ENCODE data around the gene FXYD2.

The FXYD2 gene

DNA sequence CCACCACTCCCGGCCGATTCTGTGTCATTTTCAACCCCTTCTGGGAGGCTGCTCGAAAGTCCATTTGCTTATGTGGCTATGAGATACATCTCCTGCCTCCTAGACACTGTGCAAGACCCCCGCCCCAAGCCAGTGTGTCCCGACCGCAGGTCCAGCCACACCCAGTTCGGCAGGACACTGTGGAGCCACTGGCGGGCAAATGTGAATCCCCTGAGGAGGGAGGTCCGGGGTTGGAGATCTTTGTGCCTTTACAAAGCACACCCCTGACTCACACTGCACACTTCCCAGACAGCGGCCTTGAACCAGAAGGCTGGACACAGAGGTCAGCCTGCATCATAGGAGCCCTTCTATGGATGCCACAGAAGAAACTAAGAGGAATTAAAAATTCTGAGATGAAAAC, 34.5 kb upstream of the FXYD2 start:
- DNase-seq (ENCODE audit: low read depth in 2 of 2, low spot score in 1 of 2), result no peak

DNA sequence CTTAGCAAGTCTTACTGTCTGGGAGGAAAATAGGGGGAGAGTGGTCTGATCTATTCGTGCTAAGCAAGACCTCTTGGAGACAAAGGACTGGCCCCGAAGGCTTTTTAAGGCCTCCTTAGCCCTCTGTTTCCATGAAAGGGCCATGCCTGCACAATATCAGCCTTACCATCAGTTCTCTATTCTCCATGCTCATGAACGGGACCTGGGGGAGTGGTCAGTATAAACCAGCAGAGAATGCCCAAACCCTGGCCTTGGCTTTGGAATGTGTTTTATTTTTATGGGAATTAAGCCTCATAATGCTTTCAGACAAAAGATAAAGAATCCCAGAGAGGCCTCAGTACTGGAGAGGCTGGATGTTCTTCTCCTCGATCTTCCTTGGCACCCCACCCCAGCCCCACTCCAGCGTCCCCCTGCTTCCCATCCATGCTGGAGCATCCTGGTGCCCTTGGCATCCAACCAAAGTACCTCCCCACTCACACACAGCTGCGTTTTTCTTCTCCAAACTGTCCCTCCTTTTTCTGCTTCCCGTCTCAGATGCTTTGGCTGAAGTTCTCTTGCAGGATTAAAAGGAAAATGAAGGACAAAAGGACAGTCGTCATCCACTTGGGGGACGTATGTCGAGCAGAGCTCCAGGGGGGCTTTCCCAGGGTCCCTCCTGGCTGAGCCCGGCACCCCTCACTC, 33.3 kb upstream of the FXYD2 start:
- DNase-seq (ENCODE audit: low read depth in 2 of 2, low spot score in 1 of 2), result no peak

DNA sequence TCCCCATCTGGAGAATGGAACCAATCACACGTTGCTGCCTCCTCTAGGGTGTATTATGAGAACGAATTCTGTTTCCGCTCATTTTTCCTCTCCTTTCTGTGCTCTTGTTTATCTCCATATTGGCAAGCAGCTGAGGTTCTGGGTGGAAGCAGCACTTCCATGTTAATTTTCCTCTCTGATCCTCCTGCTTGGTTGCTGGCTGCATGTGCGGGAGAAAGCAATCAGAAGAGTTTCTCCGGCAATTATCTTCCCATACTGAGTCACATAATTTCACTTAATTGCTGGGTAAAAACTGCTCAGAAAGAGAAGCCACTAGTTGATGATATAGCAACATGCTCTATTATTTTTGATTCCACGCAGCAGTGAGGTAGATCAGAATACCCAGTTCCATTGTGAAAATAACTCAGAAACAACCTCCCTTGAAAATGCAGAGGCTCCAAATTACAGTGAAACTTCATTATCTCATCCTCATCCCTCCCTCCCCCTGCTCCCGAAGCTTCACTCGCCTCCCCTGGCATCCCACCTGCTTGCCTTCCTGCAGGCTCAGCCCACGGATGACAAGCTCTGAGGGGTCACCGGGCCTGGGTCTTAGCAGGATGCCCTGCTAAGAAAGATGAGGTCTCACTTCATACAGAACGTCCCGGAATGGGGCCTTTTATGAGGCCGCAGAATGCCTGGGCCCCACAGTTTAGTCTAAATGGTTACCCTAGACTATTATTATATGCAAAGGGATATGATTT, 31.5 kb upstream of the FXYD2 start:
- no peak for DNase-seq (ENCODE audit: low read depth in 2 of 2, low spot score in 1 of 2)

DNA sequence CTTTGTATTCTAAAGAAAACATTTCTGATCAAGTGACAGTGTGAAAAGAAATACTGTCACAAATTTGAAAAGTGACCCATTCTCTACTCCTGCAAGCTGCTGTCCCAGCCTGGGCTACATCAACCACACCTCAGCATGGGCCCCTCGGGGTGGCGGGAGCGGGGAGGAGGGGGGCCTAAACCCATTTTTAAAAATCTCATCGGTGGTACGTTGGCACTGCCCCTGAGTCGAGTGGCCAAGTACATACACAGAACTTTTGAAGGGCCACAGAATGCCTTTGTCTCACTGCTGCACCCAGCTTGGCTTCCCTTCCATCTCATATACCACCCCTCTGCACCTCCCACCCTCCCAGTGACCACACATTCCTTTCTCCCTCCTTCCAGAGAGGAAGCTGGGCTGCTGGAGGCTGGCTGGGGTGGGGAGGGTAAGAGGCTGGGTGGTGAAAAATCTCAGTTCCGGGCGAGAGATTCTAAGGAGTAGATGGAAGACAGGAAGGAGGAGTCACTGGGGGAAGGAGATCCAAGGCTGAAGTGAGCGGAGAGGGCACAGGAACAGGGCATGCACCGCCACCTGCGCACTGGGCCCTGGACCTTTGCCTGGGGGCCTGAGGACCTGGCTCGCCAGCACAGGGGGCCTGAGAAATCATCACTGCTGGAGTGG, 30.8 kb upstream of the FXYD2 start:
- no peak for DNase-seq (ENCODE audit: low read depth in 2 of 2, low spot score in 1 of 2)

DNA sequence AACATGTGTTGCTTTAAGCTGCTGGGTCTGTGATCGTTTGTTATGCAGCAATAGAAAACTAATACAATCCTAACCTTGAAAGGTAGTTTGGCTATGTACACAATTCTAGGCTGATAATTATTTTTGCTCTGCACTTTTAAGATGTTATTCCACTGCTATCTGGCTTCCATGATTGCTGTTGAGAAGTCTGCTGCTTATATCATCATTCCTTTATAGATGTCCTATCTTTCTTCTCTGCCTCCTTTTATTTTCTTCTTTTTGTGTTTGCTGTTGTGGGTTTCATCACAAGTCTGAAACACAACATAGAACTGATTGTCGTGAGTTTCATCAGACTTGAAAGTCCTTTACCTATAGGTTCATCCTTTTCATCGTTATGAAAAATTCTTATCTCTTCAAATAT, 27.8 kb upstream of the FXYD2 start:
- no peak for DNase-seq (ENCODE audit: low read depth in 2 of 2, low spot score in 1 of 2)

DNA sequence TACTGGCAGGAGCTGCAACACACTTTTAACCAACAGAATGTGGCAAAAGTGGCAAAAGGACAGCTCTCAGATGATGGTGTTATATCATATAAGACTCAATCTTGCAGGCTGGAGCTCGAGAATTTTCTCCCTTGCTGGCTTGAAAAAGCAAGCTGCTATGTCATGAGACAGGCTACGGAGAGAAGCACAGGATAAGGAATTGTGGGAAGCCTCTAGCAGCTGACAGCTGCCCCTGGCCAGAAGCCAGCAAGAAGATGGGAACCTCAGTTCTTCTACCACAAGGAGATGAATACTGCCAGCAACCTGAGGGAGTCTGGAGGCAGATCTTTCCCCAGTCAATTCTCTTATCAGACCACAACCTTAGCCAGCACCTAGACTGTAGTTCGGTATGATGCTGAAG, 27.3 kb upstream of the FXYD2 start:
- DNase-seq (ENCODE audit: low read depth in 2 of 2, low spot score in 1 of 2), result no peak

DNA sequence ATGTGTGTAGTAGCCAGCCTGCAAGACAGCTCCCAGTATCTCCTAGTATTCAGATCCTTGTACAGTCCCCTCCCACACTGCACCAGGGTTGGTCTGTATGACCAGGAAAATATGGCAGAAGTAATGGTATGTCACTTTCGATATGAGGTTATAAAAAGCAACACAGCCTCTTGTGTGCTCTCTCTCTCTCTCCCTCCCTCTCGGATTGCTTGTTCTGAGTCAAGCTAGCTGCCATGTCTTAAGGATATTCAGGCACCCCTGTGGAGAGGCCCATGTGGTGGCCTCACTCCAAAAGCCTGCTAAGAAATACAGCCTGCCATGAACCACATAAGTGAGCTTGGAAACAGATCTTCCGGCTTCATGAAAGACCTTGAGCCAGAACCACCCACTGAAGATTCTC, 26.6 kb upstream of the FXYD2 start:
- DNase-seq (ENCODE audit: low read depth in 2 of 2, low spot score in 1 of 2), result no peak

DNA sequence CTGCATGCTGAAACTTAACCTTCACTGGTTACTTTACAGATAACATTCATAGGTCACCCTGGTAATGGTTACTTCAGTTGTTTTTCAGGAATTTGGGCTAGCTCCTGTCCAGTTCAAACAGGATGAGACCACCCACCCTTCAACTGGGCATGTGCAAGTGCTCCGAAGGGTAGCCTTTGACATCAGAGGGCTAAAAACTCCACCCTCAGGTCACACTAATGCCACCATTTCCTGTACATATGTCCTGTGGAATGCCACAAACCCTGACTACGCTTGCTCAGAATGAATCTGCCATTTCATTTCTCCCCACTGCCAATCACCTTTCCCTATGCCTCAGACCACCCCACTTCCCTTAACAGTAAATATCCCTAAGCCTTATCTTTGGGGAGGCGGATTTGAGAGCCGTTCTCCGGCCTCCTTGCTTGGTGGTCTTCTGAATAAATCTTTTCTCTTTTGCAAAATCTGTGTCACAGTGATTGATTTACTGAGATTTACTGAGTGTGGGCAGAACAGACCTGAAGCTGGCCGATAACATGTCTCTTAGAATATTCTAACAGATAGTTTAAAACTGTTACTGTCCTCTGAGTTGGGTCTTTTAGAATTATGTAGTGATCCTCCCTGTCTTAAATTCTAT, 25.4 kb upstream of the FXYD2 start:
- DNase-seq (ENCODE audit: low read depth in 2 of 2, low spot score in 1 of 2), result no peak

DNA sequence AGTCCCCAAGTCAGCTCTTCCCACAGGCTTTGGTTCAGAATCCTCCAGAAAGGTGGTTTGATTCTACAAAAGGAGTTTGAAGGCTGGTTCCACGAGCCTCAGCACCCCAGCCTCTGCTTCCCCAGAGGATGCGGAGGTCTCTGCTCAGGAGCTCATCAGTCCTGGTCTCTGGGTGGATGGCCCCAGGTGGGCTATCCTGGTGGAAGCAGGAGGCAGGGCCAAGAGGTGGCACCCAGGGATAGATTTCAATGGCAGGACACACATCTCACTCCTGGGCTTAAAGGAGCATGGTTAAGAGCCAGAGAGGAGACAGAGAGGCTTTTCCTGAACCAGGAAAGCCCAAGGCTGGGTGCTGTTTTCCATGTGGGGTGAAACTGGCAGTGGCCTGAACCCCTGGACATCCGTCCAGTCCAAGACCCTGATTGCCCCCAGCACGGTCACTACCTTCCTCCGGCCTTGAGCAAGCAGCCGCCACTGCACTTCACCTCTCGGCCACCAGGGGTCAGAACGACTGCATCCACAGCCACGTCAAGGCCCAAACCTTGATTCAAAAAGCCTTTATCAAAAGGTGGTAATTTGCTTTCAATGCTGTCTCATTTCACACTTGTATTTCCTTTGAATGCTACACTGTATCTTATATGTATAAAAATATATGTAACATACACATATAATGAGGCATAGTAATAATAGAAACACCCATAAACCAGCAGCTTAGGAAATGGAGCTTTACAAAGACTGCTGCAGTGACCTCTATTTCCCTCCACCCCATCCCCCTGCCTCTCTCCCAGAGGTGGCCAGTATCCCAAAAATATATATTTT, 19.3 kb upstream of the FXYD2 start:
- peak; percentile 72 to 75 for DNase-seq (ENCODE audit: low read depth in 2 of 2, low spot score in 1 of 2)

DNA sequence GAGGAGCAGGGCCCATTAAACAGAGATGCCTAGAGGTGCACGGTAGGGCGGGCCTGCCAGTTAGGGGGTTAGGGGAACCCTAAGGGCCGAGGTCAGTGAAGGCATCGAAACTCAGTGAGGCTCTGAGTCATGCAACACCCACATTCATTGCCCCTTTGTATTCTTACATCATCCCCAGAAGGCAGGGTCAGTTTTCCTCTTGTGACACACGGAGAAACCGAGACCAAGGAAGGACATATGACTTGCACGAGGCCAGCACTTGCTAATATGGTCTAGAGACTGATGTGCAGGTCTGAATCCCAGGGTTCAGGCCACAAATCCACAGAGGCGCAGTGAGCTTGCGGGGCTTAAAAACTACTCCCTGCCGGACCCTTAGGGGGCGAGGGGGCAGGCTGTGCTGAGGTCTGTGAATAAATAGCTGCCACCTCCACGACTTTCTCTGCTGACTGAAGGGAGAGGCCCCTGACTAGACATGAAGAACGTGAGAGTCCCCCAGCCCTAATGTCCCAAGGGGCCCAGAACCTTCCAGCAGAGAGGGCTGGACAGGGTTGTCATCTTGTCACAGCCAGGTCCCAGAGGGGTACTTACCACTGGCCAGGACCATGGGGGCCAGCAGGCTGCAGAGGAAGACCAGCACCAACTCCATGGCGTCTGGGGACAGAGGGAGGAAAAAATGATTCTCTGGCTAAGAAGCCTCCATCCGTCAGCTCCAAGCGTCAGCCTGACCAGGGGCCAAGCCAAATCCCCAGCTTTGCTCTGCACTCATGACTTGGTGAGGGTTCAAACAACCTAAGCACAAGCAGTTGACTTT, 17.8 kb upstream of the FXYD2 start:
- DNase-seq (ENCODE audit: low read depth in 2 of 2, low spot score in 1 of 2), result no peak

DNA sequence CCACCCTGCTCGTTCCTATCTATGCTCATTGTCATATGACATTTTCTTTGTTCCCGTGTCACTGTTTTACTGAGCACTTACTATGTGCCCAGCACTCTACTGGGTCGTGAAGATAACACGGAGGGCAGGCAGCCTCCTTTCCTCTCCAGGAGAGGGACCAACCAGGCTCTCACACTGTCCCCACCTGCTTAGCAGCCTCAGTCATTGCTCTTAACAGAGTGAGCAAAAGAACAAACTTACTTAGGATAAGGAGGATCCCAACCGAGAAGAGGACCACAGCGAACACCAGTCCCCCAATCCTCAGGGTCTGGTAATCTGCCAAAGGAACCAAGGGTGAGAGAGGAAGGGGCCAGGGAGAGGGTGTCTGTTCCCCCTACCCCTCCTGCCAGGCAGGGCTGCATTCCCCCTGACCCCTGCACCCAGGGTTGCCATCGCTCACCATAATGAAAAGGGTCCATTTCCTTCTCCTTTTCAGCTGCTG, 17.0 kb upstream of the FXYD2 start:
- no peak for DNase-seq (ENCODE audit: low read depth in 2 of 2, low spot score in 1 of 2)

DNA sequence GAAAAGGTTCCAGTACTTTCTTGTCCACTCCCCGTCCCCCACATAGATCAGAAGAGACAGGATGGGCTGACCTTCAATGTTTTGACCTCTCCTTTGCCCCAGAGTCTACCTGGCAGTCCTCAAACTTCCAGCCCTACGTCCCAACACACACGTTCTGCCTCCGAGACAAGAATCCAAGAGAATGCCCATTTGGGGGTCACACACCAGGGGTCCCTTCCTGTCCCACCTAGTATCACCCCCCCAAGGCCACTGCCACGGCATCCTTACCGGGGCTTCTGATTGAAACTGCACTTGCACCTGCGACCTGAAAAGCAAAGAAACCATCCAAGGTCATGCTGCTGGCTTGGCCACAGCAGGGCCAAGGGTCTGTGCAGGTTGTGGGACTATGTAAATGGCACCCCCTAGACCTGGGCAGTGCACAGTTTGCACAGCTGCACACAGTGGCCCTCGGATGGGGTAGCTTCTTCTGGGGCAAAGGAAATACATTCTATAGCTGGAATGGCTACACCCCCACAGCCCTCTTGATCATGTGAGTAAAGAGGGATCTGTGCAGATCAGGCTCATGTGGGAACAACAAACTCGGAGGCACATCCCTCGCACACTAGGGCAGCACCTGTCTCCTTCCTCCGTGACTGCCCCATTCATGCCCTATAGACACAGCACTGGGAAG, 16.5 kb upstream of the FXYD2 start:
- DNase-seq (ENCODE audit: low read depth in 2 of 2, low spot score in 1 of 2), result no peak

DNA sequence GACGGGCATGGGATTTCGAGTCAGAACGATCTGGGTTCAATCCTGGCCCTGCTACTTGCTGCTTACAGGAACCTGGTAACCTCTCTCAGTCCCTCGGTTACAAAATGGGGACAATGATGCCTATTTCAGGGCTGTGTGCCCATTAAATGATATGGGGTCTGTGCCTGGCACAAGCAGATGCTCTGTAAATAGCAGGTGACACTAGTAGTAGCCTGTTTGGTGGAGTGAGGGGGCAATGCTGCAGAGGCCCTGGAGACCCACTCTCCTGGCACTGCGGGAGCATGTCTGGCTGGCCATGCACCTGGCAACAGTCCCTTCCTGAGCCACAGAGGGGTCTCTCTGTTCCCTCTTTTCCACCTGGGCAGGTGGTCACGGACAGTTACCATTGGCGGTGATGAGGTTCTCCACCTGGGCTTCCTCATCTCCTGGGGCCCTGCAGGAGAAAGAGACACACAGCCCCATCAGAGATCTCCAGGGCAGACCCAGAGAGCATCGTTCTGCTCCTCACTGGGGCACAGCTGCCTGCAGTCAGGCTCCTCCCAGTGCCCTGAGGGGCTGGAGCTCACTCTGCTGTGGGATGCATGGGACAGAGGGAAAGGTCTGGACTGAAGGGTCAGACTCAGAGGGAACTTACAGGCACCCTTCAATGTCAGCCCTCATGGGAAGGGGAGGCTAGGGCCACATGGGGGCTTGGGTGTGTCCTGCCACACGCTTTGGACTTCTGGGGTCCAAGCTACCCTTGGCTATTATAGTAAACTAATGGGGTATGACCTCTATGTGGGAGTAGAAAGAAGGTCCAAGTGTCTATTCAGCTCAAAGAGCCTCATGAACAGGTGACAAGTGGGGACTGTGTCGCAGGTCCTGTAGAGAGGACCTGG, 15.6 kb upstream of the FXYD2 start:
- no peak for DNase-seq (ENCODE audit: low read depth in 2 of 2, low spot score in 1 of 2)

DNA sequence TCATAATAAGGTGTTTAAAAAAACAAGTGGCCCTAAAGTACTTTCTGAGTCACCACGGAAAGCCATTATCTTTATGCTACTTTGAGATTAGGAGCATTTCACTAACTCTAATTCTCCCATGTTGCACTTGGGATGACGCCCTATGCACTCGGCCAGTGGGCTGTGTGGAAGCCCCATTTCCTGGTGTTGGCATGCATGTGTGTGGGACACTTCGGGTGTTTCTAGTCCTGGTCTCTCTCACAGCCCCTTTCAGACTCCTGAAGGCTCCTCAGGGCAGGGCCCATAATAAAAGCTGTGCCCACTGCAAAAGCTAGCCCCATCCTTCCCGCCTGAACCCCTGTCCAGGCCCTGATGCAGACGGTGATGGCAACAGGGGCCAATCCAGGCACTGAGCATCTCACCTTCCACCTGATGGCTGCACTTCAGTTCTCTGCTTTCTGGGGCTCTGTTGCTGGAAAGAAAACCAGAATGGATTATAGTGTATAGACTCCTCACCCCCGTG, 14.9 kb upstream of the FXYD2 start:
- DNase-seq (ENCODE audit: low read depth in 2 of 2, low spot score in 1 of 2), result no peak

DNA sequence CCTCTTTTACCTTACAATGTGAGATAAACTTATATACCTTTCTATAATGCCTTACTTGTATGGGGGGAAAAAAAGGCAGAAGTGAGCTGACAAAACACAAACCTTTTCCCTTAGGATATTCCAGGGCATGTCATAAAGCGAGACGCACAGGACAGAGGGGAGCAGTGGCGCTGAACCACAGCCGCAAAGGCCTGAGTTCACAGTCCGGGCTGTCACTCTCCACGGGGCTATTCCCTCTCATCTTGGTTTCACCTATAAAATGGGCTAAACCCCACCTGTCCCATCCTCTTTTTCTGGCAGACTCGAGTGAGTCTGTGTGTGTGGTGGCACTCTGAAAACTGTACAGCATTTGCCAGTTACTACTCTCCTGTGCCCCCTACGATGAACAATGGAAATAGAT, 14.4 kb upstream of the FXYD2 start:
- no peak for DNase-seq (ENCODE audit: low read depth in 2 of 2, low spot score in 1 of 2)

DNA sequence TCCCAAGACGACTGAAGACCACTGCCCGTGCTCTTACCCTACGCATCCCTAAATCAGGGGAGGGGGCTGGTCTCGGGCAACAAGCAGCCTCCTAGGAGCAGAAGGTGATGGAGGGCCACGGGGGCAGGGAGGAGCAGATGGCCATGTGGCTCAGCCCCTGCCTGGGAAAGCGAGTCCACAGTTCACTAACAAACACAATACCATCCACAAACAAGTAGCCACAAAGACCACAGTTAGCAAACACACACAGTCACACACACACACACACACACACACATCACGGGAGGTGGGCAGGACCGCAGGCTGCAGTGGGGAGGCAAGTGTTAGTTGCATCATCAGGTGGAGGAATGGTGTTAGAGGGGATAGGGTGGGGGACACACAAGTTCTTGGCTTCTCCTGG, 13.2 kb upstream of the FXYD2 start:
- no peak for DNase-seq (ENCODE audit: low read depth in 2 of 2, low spot score in 1 of 2)

DNA sequence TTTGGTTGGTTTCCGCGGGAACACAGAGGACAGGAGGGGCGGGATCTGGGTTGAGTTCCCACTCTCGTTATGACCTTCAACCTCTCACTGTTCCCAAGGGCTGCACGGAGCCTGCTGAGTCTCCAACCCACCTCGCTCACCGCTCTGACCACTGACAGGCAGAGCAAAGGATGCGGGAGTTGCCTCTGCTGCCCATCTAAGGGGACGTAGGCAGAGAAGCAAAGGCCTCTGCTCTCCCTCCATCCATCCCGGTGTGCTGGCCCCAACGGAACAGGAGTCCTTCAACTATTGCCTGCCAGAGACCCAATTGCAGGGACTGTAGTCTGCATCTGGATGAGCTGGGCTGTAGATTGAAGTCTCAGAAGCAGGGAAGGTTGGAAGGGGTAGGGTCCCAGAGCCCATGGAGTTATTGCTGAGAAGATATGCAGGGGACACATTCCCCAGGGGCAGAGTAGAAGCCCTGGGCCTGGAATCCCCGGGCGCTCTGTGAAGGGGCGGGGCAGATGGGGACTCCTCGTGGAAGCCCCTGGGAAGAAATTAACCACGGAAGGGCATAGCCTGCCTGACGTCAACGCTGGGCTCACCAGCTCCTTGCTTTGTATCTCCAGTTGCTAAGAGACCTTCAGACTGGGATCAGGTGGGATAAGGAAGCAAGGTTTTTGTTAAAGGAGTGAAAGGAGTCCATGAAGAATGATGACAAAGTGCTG, 12.7 kb upstream of the FXYD2 start:
- DNase-seq (ENCODE audit: low read depth in 2 of 2, low spot score in 1 of 2), result no peak

Data from stimulated activated CD8-positive, alpha-beta memory T cell treated with anti-CD3 and anti-CD28 coated beads, Interleukin-4, amount 100 ng/mL, for 1 hour (primary cell).